Limb (tissue), 2 donors: ENCODE data around the gene PLEKHA7.
"Not testable (repeated sequence)": the region's sequence is repeated elsewhere in the genome, so short reads cannot be mapped to it uniquely, and the experiment has no call there.

Experiments used
- DNase-seq, 2 donors: peaks; one replicate each; pipeline ENCODE4 v3.0.0-alpha.2; 2016; ENCODE audit errors: extremely low spot score in 2 of 2

Gene PLEKHA7

GRCh38 chr11:16918543-16919182 lies 95.6 kb downstream of the PLEKHA7 start:
- DNase-seq = not testable (repeated sequence)

GRCh38 chr11:16917941-16918340 lies 96.3 kb downstream of the PLEKHA7 start:
- DNase-seq = no peak

- DNase-seq = no peak
Observed at GRCh38 chr11:16912692-16913111, 101.5 kb downstream of the PLEKHA7 start.

- DNase-seq = no peak
Observed at GRCh38 chr11:16911658-16912057, 102.6 kb downstream of the PLEKHA7 start.

- DNase-seq = no peak
Observed at GRCh38 chr11:16911186-16911585, 103.0 kb downstream of the PLEKHA7 start.

- no peak for DNase-seq
Observed at GRCh38 chr11:16909359-16910035, 104.7 kb downstream of the PLEKHA7 start.

GRCh38 chr11:16905375-16905774 lies 108.8 kb downstream of the PLEKHA7 start:
- no peak for DNase-seq

GRCh38 chr11:16904761-16905160 lies 109.5 kb downstream of the PLEKHA7 start:
- DNase-seq = not testable (repeated sequence)

GRCh38 chr11:16902781-16903378 lies 111.3 kb downstream of the PLEKHA7 start:
- DNase-seq = no peak

GRCh38 chr11:16902182-16902581 lies 112.0 kb downstream of the PLEKHA7 start:
- DNase-seq = no peak

- no peak for DNase-seq
Observed at GRCh38 chr11:16900491-16900890, 113.7 kb downstream of the PLEKHA7 start.

- DNase-seq = no peak
Observed at GRCh38 chr11:16899708-16900303, 114.4 kb downstream of the PLEKHA7 start.

- no peak for DNase-seq
Observed at GRCh38 chr11:16898274-16898985, 115.8 kb downstream of the PLEKHA7 start.

- no peak for DNase-seq
Observed at GRCh38 chr11:16897470-16898061, 116.6 kb downstream of the PLEKHA7 start.

- DNase-seq = no peak
Observed at GRCh38 chr11:16896729-16897469, 117.3 kb downstream of the PLEKHA7 start.

GRCh38 chr11:16895306-16895705 lies 118.9 kb downstream of the PLEKHA7 start:
- no peak for DNase-seq

- no peak for DNase-seq
Observed at GRCh38 chr11:16893456-16894066, 120.7 kb downstream of the PLEKHA7 start.

GRCh38 chr11:16891964-16892363 lies 122.2 kb downstream of the PLEKHA7 start:
- no peak for DNase-seq

- no peak for DNase-seq
Observed at GRCh38 chr11:16891165-16891564, 123.0 kb downstream of the PLEKHA7 start.

- no peak for DNase-seq
Observed at GRCh38 chr11:16890442-16890841, 123.8 kb downstream of the PLEKHA7 start.
